IPS-NIHi11 (cell line): ENCODE data around the gene FECH.
"Not testable (repeated sequence)": the region's sequence is repeated elsewhere in the genome, so short reads cannot be mapped to it uniquely, and the experiment has no call there.

ENCODE experiments used
- DNase-seq: peaks from one replicate; pipeline ENCODE4 v3.0.0; 2012; ENCODE audit warnings: mixed read lengths, low spot score

The FECH gene

DNA sequence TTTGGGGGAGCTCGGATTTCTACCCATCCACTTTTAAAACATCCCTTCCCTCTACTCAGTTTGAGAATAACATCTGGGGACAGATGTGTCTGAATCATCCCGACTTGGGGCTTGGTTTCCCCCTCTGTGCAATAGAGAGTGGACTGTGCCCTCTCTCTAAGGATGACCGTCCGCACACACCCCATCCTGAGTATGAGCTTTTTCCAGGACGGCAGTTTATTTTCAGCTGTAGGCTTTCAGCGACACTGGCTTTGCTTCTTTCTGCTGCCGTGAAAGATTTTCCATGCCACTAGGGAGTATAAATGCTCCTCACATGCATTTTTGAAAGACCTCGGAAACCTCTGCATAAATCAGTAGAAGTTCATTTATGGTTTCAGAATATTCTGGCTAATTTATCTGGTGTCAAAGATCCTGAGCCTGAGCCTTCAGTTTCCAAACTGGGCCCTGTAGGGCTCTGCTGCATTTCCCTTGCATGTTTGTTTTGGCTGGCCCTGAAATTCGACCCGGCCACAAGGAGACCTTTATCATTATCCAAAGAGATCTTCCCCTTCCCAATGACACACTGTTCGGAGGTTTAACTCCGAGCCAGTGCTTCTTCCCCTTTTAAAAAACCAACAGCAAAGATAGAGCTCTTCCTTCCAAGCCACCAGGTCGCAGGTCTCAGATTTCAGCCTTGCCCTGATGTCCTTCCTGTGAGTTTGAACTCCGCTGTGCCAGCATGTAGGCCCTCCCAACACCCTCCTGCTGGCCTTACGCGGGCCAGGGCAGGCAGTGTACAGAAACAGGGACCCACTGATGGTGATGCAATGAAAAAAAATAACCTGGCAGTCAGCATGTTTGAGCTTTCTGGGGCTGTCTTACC lies 53.3 kb downstream of the FECH start:
- DNase-seq = peak; percentile 23

DNA sequence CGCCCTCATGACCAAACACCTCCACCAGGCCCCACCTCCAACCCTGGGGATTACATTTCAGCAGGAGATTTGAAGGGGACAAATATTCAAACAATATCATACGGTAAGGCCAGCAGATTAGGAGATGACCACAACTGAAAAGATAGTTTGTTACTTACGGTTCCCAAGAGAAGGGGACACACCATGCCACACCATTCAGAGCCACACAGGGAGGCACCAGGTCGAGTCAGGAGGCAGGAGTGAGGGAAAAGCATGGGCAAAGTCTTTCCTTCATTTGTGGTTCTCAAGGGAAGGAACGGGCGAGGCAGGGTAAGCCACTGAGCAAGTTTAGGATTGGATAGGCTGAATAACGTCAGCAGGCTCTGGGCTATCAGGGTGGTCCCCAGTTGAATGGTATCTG lies 57.4 kb downstream of the FECH start:
- DNase-seq = no peak

DNA sequence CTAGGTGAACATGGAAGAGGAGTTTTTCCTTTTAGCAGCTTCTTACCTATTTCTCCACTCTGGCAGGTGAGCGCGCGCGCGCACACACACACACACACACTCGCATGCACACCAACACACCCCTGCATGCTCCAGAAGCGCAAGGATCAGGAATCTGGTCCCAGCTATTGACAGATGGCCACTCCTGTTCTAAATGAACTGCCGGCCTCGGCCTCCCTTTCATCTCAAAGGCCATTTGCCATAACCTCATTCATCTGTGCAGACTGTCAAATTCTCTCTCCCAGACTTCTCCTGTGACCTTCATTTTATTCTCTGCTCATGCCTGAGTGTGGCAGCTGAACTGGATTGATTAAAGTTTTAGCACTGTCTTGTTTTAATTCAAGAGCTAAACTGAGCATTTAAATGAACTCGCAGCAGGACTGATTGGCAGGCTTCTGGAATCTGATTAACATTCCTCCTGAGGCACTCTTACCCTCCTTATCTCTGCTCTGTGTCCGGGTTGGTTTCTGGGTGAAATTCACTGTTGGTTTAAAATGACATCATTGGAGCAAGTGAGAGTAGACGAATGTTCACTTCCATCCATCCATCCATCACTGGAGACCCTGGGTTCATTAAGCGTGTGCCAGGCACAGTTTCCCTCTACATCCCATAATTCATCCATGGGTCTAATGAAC lies 58.8 kb downstream of the FECH start:
- no peak for DNase-seq

DNA sequence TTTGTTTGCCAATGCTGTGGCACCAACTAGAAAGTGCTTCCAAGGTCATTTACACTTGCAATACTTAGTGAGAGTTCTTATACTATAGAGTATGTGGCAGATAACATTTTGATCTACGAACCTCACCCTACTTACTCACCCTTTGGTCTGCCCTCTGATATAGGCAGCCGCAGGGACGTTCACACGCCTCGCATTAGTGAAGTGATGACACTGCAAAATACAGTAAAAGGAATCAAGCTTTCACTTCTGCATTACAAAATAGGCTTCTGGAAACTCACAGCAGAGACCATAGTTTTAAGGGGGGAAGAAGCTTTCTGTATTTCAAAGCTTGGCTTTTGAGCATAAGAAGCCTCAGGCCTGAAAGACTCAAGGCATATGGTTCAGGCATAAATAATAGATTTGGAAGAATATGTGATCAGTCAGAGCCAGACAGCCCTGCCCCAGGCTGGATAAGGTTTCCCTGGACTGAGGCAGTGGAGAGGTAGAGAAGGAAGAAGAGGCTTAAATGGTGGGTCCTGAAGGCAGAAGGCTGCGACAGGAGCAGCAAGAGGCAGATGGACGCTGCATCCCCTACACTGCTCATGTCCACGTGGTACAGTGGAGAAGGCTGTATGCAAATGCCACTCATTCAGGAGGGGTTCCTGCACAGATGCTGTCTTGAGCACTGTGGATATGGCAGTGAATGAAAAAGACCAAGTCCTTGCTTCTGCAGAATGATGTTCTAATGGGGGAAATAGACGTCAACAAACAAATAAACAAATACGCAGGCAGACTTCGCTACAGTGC lies 63.1 kb downstream of the FECH start:
- DNase-seq = no peak

DNA sequence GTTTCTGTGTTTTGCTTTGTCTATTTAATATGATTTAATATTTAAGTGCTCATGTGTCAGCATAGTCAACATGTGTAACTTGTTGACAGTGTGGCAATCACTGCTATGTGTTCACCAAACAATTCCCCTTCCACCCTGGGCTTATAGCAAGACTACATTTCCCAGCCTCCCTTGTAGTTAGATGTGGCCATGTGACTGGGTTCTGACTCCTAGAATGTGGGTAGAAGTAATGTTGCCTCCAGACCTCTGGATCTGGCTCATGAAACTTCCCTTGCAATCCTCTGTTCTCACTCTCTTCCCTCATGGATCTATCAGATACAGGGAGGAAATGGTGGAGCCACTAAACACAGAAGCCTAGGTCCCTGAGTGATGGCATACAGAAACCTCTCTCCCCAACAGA lies 64.2 kb downstream of the FECH start:
- not testable (repeated sequence) for DNase-seq

DNA sequence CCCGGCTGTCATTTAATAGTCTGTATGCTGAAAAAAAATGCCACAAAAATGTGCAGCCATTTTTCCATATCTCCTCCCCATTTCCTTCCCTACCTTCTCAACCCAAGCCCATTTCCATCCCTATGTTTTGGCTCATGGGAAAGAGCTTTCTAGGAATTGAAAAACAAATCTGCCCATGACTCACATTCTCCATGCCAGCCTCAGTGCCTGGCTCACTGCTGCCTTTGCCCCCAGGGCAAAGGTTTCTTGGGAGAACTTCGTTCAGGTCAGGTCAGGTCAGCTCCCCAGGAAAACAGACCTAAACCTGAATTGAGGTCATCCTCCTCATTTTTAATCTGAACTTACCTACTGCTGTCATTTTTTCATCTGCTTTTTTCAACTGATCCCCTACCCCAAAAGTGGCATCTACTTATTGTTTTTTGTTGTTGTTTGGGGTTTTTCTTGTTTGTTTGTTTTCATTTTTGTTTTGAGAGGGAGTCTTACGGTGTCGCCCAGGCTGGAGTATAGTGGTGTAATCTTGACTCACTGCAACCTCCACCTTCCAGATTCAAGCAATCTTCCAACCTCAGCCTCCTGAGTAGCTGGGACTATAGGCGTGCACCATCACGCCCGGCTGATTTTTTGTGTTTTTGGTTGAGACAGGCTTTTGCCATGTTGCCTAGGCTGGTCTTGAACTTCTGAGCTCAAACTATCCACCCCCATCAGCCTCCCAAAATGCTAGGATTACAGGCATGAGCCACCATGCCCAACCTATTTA lies 66.7 kb downstream of the FECH start:
- no peak for DNase-seq

DNA sequence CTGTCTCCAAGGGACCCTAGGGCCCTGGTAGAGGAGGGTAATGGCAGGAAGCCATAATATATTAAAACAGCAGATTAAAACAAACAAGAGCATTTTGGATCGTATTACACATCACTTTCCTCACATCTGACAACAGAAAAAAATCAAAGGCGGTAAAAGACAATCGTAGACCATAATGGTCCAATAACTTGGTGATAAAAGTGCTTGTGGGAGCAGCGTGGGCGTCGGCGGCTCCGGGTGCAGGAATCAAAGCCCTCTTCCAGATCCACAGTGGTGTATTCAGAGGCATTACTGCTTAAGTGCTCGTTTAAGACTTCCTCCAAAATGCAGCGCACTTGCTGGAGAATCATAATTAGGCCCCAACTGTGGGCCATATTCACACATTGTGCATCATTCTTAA lies 68.0 kb downstream of the FECH start:
- DNase-seq = no peak

DNA sequence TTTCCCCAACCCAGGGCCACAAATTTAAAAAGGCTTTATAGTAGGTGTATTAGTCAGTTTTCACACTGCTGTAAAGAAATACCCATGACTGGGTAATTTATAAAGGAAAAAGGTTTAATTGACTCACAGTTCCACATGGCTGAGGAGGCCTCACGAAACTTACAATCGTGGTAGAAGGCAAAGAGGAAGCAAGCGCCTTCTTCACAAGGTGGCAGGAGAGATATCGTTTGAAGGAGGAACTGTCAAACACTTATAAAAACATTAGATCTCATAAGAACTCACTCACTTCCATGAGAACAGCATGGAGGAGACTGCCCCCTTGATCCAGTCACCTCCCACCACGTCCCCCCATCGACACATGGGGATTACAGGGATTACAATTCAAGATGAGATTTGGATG lies 70.4 kb downstream of the FECH start:
- DNase-seq = no peak

DNA sequence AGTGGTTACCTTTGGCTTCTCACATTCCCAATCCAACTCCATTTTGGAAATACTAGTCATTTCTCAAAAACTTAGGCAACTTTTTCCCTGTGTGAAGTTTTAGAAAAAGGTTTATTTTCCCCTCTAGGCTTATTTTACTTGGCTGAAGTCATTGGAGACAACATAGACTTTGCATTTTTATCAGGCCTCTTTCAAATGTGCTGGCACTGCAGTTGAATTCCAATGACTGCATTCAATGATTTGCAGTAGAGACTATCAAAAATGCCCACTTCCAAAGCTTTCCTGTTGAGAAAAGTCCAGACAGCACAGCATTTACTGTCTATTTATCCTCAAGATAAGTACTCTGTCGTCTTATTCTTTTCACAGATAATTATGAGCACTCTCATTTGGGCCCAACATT lies 81.3 kb downstream of the FECH start:
- DNase-seq = no peak

DNA sequence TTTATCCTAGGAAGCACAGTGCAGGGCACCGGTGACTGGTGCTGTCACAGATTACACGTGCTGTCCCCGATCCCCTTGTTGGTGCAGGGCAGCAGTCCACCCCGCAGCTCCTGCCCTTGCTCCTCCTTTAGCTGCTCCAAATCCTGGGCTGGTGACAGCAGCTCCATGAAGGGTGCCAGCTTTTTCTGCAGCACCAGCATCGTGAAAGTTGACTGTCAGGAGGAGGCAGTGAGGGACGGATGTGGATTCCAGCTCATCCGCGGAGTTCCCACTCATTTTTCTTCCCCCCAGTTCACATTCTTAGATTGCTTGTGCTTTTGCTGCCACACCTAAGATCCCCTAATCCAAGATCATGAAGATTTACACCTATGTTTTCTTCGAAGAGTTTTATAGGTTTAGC lies 83.9 kb downstream of the FECH start:
- no peak for DNase-seq

DNA sequence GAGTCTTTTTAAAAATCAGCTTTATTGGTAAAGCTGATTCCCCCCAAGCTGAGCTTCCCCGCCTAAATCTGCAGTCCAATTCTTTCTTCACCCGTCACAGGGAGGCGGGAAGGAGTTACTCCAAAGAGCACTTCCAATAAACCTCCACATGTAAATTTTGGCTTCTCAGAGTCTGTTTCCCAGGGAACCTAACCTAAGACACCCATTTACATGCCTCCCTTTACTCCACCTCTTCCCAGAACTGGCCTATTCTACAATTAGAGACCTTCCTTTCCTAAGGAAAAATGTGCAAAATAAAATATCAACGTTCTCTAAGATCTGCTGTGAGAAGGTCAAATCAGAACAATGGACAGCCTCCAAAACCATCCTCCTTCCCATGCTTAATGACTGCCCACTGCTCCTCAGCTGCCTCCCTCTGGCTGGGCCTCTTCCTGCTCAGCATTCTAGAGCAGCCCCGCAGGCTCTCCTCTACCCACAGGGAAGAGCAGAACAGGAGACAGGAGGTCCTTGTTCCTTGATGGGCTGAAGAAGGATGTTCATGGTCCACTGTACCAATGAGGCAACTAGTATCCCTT lies 87.7 kb downstream of the FECH start:
- DNase-seq = no peak
